ENCODE results near the gene ARSA.

ARSA gene

GRCh38 chr22:50603511-50604255, 24.3 kb downstream of the ARSA start:
- TF ChIP-seq ZFX (IDR thresholded peaks at IDR 0.05; ENCODE audit: borderline replicate concordance) (no peak), CTCF (IDR thresholded peaks at IDR 0.05) (no peak)
- H3K27ac ChIP-seq: no peak overlapping the region

GRCh38 chr22:50602338-50602700, 25.6 kb downstream of the ARSA start:
- no peak for TF ChIP-seq ZFX (IDR thresholded peaks at IDR 0.05; ENCODE audit: borderline replicate concordance)
- H3K27ac ChIP-seq: peak overlapping the region; percentile 89

GRCh38 chr22:50601669-50602337, 26.1 kb downstream of the ARSA start:
- no peak for TF ChIP-seq ZFX (IDR thresholded peaks at IDR 0.05; ENCODE audit: borderline replicate concordance)
- TF ChIP-seq CTCF (IDR thresholded peaks at IDR 0.05): no peak
- H3K27ac ChIP-seq: peak overlapping the region; percentile 89

GRCh38 chr22:50600967-50601668, 26.8 kb downstream of the ARSA start:
- peak overlapping the region; percentile 89 for H3K27ac ChIP-seq
- no peak for TF ChIP-seq CTCF (IDR thresholded peaks at IDR 0.05)
- no peak for TF ChIP-seq ZFX (IDR thresholded peaks at IDR 0.05; ENCODE audit: borderline replicate concordance)

GRCh38 chr22:50600538-50600937, 27.4 kb downstream of the ARSA start, which contains the start of gene MAPK8IP2:
TSS of gene MAPK8IP2 (plus strand) at chr22:50600793. CDS start at chr22:50600819, 26 bp downstream.
- peak within 1 kb of the TSS; percentile 89 for H3K27ac ChIP-seq
- TF ChIP-seq ZFX (IDR thresholded peaks at IDR 0.05; ENCODE audit: borderline replicate concordance) (no peak), CTCF (IDR thresholded peaks at IDR 0.05) (no peak)

GRCh38 chr22:50599816-50600455, 28.0 kb downstream of the ARSA start:
- H3K27ac ChIP-seq: peak overlapping the region; percentile 89
- TF ChIP-seq ZFX (IDR thresholded peaks at IDR 0.05; ENCODE audit: borderline replicate concordance): no peak
- TF ChIP-seq CTCF (IDR thresholded peaks at IDR 0.05): no peak

GRCh38 chr22:50597097-50597496, 30.9 kb downstream of the ARSA start:
- no peak overlapping the region for H3K27ac ChIP-seq
- TF ChIP-seq CTCF (IDR thresholded peaks at IDR 0.05) (no peak), ZFX (IDR thresholded peaks at IDR 0.05; ENCODE audit: borderline replicate concordance) (no peak)
